Lung (tissue), 12 donors: ENCODE data around the gene ARMS2. TPM values are rescaled to one million over a fixed set of nuclear protein-coding genes. Genes with fewer than 3 reads are reported as not detected.

ENCODE experiments used
- ATAC-seq: fragments of 200-7000 bp; cut with Tn5 transposase; one replicate; pipeline ENCODE4 v1.9.1; 2020; ENCODE audit warnings: moderate number of reproducible peaks; ENCODE audit not compliant: insufficient read depth, low FRiP score
- DNase-seq, 3 donors: peaks; one replicate each; pipeline ENCODE4 v3.0.0-alpha.2; 2013 to 2017
- H3K27ac ChIP-seq, 2 donors: one replicate each; pipeline ENCODE4 v1.5.1; 2013; ENCODE audit warnings: mild to moderate bottlenecking in 2 of 2, moderate library complexity in 2 of 2, control low read depth in 1 of 2, inconsistent platforms in 1 of 2, low read depth in 1 of 2, low read length in 1 of 2
- H3K27me3 ChIP-seq, 3 donors: one replicate each; pipeline ENCODE4 v1.5.1; 2013; ENCODE audit warnings: low read length in 2 of 3; ENCODE audit not compliant: control insufficient read depth in 3 of 3, insufficient read depth in 3 of 3
- H3K36me3 ChIP-seq, 4 donors: one replicate each; pipeline ENCODE4 v1.5.1; 2013; ENCODE audit warnings: low read length in 4 of 4, mild to moderate bottlenecking in 1 of 4, moderate library complexity in 1 of 4; ENCODE audit not compliant: control insufficient read depth in 4 of 4, insufficient read depth in 4 of 4
- H3K4me1 ChIP-seq, 5 donors: one replicate each; pipeline ENCODE4 v1.5.1; 2013; ENCODE audit warnings: low read length in 5 of 5, mild to moderate bottlenecking in 2 of 5, moderate library complexity in 1 of 5; ENCODE audit not compliant: control insufficient read depth in 5 of 5, insufficient read depth in 5 of 5
- H3K4me3 ChIP-seq: one replicate; pipeline ENCODE4 v1.5.1; 2013; ENCODE audit warnings: mild to moderate bottlenecking, control low read depth, moderate library complexity
- H3K9ac ChIP-seq, 2 donors: one replicate each; pipeline ENCODE4 v1.5.1; 2013; ENCODE audit warnings: low read length in 2 of 2, control low read depth in 1 of 2; ENCODE audit not compliant: insufficient read depth in 1 of 2
- H3K9me3 ChIP-seq, 4 donors: one replicate each; pipeline ENCODE4 v1.5.1; 2013; ENCODE audit warnings: low read length in 3 of 4, mild to moderate bottlenecking in 1 of 4, moderate library complexity in 1 of 4; ENCODE audit not compliant: control insufficient read depth in 4 of 4, insufficient read depth in 3 of 4
- CTCF ChIP-seq: IDR thresholded peaks from 2 replicates; pipeline ENCODE4 v1.5.1; 2012; ENCODE audit warnings: mild to moderate bottlenecking; ENCODE audit errors: control extremely low read depth, extremely low read depth
- WGBS, 2 donors: extraction: QIAGEN DNeasy Blood & Tissue Kit; methylation state at CpG; one replicate each; pipeline ENCODE4 v1.1.7; 2013; 5-methylcytosine and 5-hydroxymethylcytosine counted together
- polyA plus RNA-seq, 2 donors: library from polyadenylated mRNA; stranded (reverse); fragments of 200-250 nt; gene quantifications; one replicate each; pipeline ENCODE4 v1.2.1, GENCODE V29; 2013
- total RNA-seq, 2 donors: library from RNA; depleted of rRNA in 1 of 2; stranded (reverse); fragments of >200 nt in 1 of 2; gene quantifications; one replicate each; pipeline ENCODE4 v1.2.1, GENCODE V29; 2014 to 2021
- donor health status: control.
- donor health status: control.
- donor health status: Bipolar disorder and iron deficiency.
- donor health status: healthy.
- donor health status: DM: yes; HTN: yes; CAD: no.

Gene ARMS2
- total and polyA plus RNA-seq, 4 donors, result not detected

- Histone ChIP-seq H3K9ac (no peak overlapping the region), H3K4me3 (no peak overlapping the region), H3K36me3 (peaks cover 0 to 9% (median 2%) of the 10 kb centered on the region in 4 donors), H3K27me3 (no peaks in the 10 kb centered on the region), H3K27ac (no peak overlapping the region), H3K4me1 (peaks cover 0 to 2% (median 0%) of the 10 kb centered on the region in 5 donors), H3K9me3 (no peaks in the 10 kb centered on the region)
- ATAC-seq (no peak), DNase-seq (peak in 2 of 3 donors; percentile 58 to 64)
- WGBS, 2 donors, result 34 to 40% methylated on average over 3 of the region's 3 CpGs
- peak; percentile 49 for TF ChIP-seq CTCF
Measured at GRCh38 chr10:122435212-122435827, 19.1 kb upstream of the ARMS2 start.

GRCh38 chr10:122441961-122442360 is 12.5 kb upstream of the ARMS2 start:
- no peaks in the 10 kb centered on the region for H3K27me3 ChIP-seq
- 85 to 87% methylated on average over 7 of the region's 7 CpGs for WGBS, 2 donors
- H3K9me3 ChIP-seq, result peaks cover 0 to under 1% (median 0%) of the 10 kb centered on the region in 4 donors
- DNase-seq (no peak), ATAC-seq (no peak)
- H3K27ac ChIP-seq, result no peak overlapping the region
- peaks cover 0 to 5% (median 0%) of the 10 kb centered on the region in 4 donors for H3K36me3 ChIP-seq
- TF ChIP-seq CTCF, result no peak
- H3K9ac ChIP-seq, result no peak overlapping the region
- no peak overlapping the region for H3K4me3 ChIP-seq
- peaks cover 0 to 2% (median 0%) of the 10 kb centered on the region in 5 donors for H3K4me1 ChIP-seq

- WGBS, 2 donors, result 80 to 86% methylated on average over 1 of the region's 1 CpG
- Histone ChIP-seq H3K4me1 (peaks cover 0 to under 1% (median 0%) of the 10 kb centered on the region in 5 donors), H3K27me3 (no peaks in the 10 kb centered on the region), H3K36me3 (no peaks in the 10 kb centered on the region), H3K27ac (no peak overlapping the region), H3K9ac (no peak overlapping the region), H3K4me3 (no peak overlapping the region), H3K9me3 (peaks cover 0 to 2% (median 0%) of the 10 kb centered on the region in 4 donors)
- DNase-seq (no peak), ATAC-seq (no peak)
- TF ChIP-seq CTCF, result no peak
Measured at GRCh38 chr10:122445469-122445868, 9.0 kb upstream of the ARMS2 start.

GRCh38 chr10:122445904-122446303 is 8.5 kb upstream of the ARMS2 start:
- TF ChIP-seq CTCF, result no peak
- no peaks in the 10 kb centered on the region for H3K36me3 ChIP-seq
- peaks cover 0 to 3% (median 0%) of the 10 kb centered on the region in 5 donors for H3K4me1 ChIP-seq
- no peaks in the 10 kb centered on the region for H3K27me3 ChIP-seq
- DNase-seq (no peak), ATAC-seq (no peak)
- no peak overlapping the region for H3K9ac ChIP-seq
- H3K27ac ChIP-seq, result no peak overlapping the region
- H3K9me3 ChIP-seq, result peaks cover 0 to 2% (median 0%) of the 10 kb centered on the region in 4 donors
- H3K4me3 ChIP-seq, result no peak overlapping the region
